Ramos (cell line): ENCODE measurements around the gene MPDZ.

Experiments
- in situ Hi-C: fragments of 300-500 bp; cut with MboI; formaldehyde crosslinking; loops from one replicate; pipeline ENCODE4 v1.14.3; 2022; ENCODE audit warnings: low sequenced_read_pairs; ENCODE audit not compliant: unreplicated experiment

Gene MPDZ

GRCh38 chr9:13145340-13145739, 134.2 kb downstream of the MPDZ start:
- in situ Hi-C loops = no loop called here

GRCh38 chr9:13144166-13144775, 135.2 kb downstream of the MPDZ start:
- in situ Hi-C loops = no loop called here

- in situ Hi-C loops = no loop called here
Measured at GRCh38 chr9:13143281-13143680, 136.2 kb downstream of the MPDZ start.

GRCh38 chr9:13142776-13143175, 136.7 kb downstream of the MPDZ start:
- in situ Hi-C loops = no loop called here

- in situ Hi-C loops = no loop called here
Measured at GRCh38 chr9:13141629-13142028, 137.9 kb downstream of the MPDZ start.

GRCh38 chr9:13140843-13141592, 138.5 kb downstream of the MPDZ start:
- in situ Hi-C loops = no loop called here

GRCh38 chr9:13139641-13140171, 139.8 kb downstream of the MPDZ start:
- in situ Hi-C loops = no loop called here

- in situ Hi-C loops = no loop called here
Measured at GRCh38 chr9:13137426-13137825, 142.1 kb downstream of the MPDZ start.

- in situ Hi-C loops = no loop called here
Measured at GRCh38 chr9:13131991-13132390, 147.5 kb downstream of the MPDZ start.

- in situ Hi-C loops = no loop called here
Measured at GRCh38 chr9:13131416-13131815, 148.1 kb downstream of the MPDZ start.

GRCh38 chr9:13128266-13128860, 151.1 kb downstream of the MPDZ start:
- in situ Hi-C loops = no loop called here

- in situ Hi-C loops = no loop called here
Measured at GRCh38 chr9:13127131-13127530, 152.4 kb downstream of the MPDZ start.

- in situ Hi-C loops = no loop called here
Measured at GRCh38 chr9:13125261-13125660, 154.2 kb downstream of the MPDZ start.

GRCh38 chr9:13122756-13123369, 156.6 kb downstream of the MPDZ start:
- in situ Hi-C loops = no loop called here

GRCh38 chr9:13118313-13118712, 161.2 kb downstream of the MPDZ start:
- in situ Hi-C loops = no loop called here

GRCh38 chr9:13116292-13116691, 163.2 kb downstream of the MPDZ start:
- in situ Hi-C loops = no loop called here

GRCh38 chr9:13113751-13114150, 165.7 kb downstream of the MPDZ start:
- in situ Hi-C loops = no loop called here

GRCh38 chr9:13113216-13113615, 166.3 kb downstream of the MPDZ start:
- in situ Hi-C loops = no loop called here

- in situ Hi-C loops = no loop called here
Measured at GRCh38 chr9:13111778-13112177, 167.7 kb downstream of the MPDZ start.

GRCh38 chr9:13110766-13111417, 168.6 kb downstream of the MPDZ start:
- in situ Hi-C loops = no loop called here
